Measurements from ENCODE around the gene HLA-DPA1. TPM values are rescaled to one million over a fixed set of nuclear protein-coding genes. Genes with fewer than 3 reads are reported as not detected.

HLA-DPA1 gene
- total RNA-seq, 2 donors from 2014 or later: 141 to 148 TPM

DNA sequence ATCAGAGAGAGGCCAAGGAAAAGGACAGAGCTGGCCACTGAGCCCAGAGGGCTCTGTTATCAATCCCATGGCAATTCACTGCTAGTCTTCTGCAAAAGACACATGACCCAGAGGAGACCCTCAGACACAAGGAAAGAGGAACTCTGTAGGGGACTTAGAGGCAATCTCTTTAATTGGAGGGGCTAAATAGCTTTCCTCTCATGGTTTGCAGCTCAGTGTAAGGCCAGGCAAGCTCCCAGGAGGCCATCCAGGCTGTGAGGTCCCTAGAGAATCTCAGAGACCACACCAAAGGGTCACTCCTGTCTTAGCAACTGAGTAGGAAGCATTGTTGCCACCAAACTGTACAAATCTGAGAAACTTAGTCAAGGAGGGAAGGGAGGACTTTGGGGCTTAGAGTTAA lies 54.1 kb downstream of the HLA-DPA1 start:
- Histone ChIP-seq H3K4me1 (ENCODE audit: control insufficient read depth in 1 of 2, low read depth in 2 of 2) (peaks cover 7 to 9% of the 10 kb centered on the region in 2 donors), H3K27me3 (replicated peaks; ENCODE audit: insufficient read depth) (no peaks in the 10 kb centered on the region), H3K27ac (peak overlapping the region; percentile 57 to 68), H3K4me3 (peak overlapping the region; percentile 57), H3K9me3 (no peaks in the 10 kb centered on the region), H3K36me3 (no peaks in the 10 kb centered on the region)
- DNase-seq (ENCODE audit: low spot score) (no peak), ATAC-seq (ENCODE audit: insufficient number of reproducible peaks, low FRiP score, low read depth) (no peak)
- no peak for TF ChIP-seq CTCF (IDR thresholded peaks at IDR 0.05)

GRCh38 chr6:33018904-33019303 lies 54.5 kb downstream of the HLA-DPA1 start:
- DNase-seq (ENCODE audit: low spot score): no peak
- no peaks in the 10 kb centered on the region for H3K36me3 ChIP-seq
- H3K27ac ChIP-seq: peak overlapping the region; percentile 57 to 68
- H3K4me3 ChIP-seq: peak overlapping the region; percentile 57
- H3K4me1 ChIP-seq (ENCODE audit: control insufficient read depth in 1 of 2, low read depth in 2 of 2): peaks cover 7 to 9% of the 10 kb centered on the region in 2 donors
- no peaks in the 10 kb centered on the region for H3K27me3 ChIP-seq (replicated peaks; ENCODE audit: insufficient read depth)
- TF ChIP-seq CTCF (IDR thresholded peaks at IDR 0.05): no peak
- H3K9me3 ChIP-seq: no peaks in the 10 kb centered on the region
- ATAC-seq (ENCODE audit: insufficient number of reproducible peaks, low FRiP score, low read depth): peak; percentile 80

- H3K4me3 ChIP-seq: peak overlapping the region; percentile 57
- TF ChIP-seq CTCF (IDR thresholded peaks at IDR 0.05): no peak
- DNase-seq (ENCODE audit: low spot score) (no peak), ATAC-seq (ENCODE audit: insufficient number of reproducible peaks, low FRiP score, low read depth) (no peak)
- peak overlapping the region in 1 of 2 donors; percentile 68 for H3K27ac ChIP-seq
- H3K36me3 ChIP-seq: no peaks in the 10 kb centered on the region
- H3K9me3 ChIP-seq: no peaks in the 10 kb centered on the region
- peaks cover 7 to 9% of the 10 kb centered on the region in 2 donors for H3K4me1 ChIP-seq (ENCODE audit: control insufficient read depth in 1 of 2, low read depth in 2 of 2)
- no peaks in the 10 kb centered on the region for H3K27me3 ChIP-seq (replicated peaks; ENCODE audit: insufficient read depth)
These were observed 55.0 kb downstream of the HLA-DPA1 start for GRCh38 chr6:33018418-33018817.

GRCh38 chr6:33017694-33018353 lies 55.6 kb downstream of the HLA-DPA1 start:
- ATAC-seq (ENCODE audit: insufficient number of reproducible peaks, low FRiP score, low read depth) (no peak), DNase-seq (ENCODE audit: low spot score) (no peak)
- Histone ChIP-seq H3K36me3 (no peaks in the 10 kb centered on the region), H3K27ac (peak overlapping the region in 1 of 2 donors; percentile 68), H3K9me3 (no peaks in the 10 kb centered on the region), H3K4me3 (no peak overlapping the region), H3K27me3 (replicated peaks; ENCODE audit: insufficient read depth) (no peaks in the 10 kb centered on the region), H3K4me1 (ENCODE audit: control insufficient read depth in 1 of 2, low read depth in 2 of 2) (peaks cover 7 to 9% of the 10 kb centered on the region in 2 donors)
- no peak for TF ChIP-seq CTCF (IDR thresholded peaks at IDR 0.05)

- Histone ChIP-seq H3K36me3 (no peaks in the 10 kb centered on the region), H3K4me3 (no peak overlapping the region), H3K27me3 (replicated peaks; ENCODE audit: insufficient read depth) (no peaks in the 10 kb centered on the region), H3K27ac (no peak overlapping the region), H3K4me1 (ENCODE audit: control insufficient read depth in 1 of 2, low read depth in 2 of 2) (peaks cover 7 to 9% of the 10 kb centered on the region in 2 donors), H3K9me3 (no peaks in the 10 kb centered on the region)
- DNase-seq (ENCODE audit: low spot score) (no peak), ATAC-seq (ENCODE audit: insufficient number of reproducible peaks, low FRiP score, low read depth) (no peak)
- TF ChIP-seq CTCF (IDR thresholded peaks at IDR 0.05): no peak
These were observed 56.4 kb downstream of the HLA-DPA1 start for GRCh38 chr6:33017018-33017417.
